Astrocyte (in vitro differentiated cells and primary cell): ENCODE measurements around the gene PRR36. TPM values are rescaled to one million over a fixed set of nuclear protein-coding genes. Genes with fewer than 3 reads are reported as not detected.

Source experiments
- DNase-seq: peaks from one replicate; pipeline ENCODE4 v3.0.0-alpha.2; 2010; ENCODE audit warnings: low read depth
- FAIRE-seq: peaks from 2 replicates; lab custom pipeline; 2011; peaks lifted over from hg19 to GRCh38; lab: Jason Lieb, UNC
- H2AFZ ChIP-seq: 2 replicates; pipeline ENCODE4 v1.6.0; 2012; ENCODE audit warnings: low read depth, low read length, inconsistent platforms
- H3K27ac ChIP-seq: 2 replicates; pipeline ENCODE4 v1.5.1; 2011; ENCODE audit warnings: low read depth, low read length, inconsistent platforms
- H3K27me3 ChIP-seq: 2 replicates; pipeline ENCODE4 v1.6.0; 2011; ENCODE audit warnings: low read length, inconsistent platforms; ENCODE audit not compliant: insufficient read depth
- H3K36me3 ChIP-seq: 2 replicates; pipeline ENCODE4 v1.5.1; 2011; ENCODE audit warnings: low read length, inconsistent platforms; ENCODE audit not compliant: insufficient read depth
- H3K4me1 ChIP-seq: 2 replicates; pipeline ENCODE4 v1.5.1; 2011; ENCODE audit warnings: low read length, inconsistent platforms; ENCODE audit not compliant: insufficient read depth
- H3K4me2 ChIP-seq: 2 replicates; pipeline ENCODE4 v1.6.0; 2012; ENCODE audit warnings: low read length, inconsistent platforms
- H3K4me3 ChIP-seq: 2 replicates; pipeline ENCODE4 v1.5.1; 2011; ENCODE audit warnings: low read depth, mild to moderate bottlenecking, low read length, inconsistent platforms; ENCODE audit not compliant: insufficient read depth
- H3K79me2 ChIP-seq: 2 replicates; pipeline ENCODE4 v1.6.0; 2012; ENCODE audit warnings: mild to moderate bottlenecking, low read length, inconsistent platforms; ENCODE audit not compliant: insufficient read depth
- H3K9ac ChIP-seq: 2 replicates; pipeline ENCODE4 v1.6.0; 2012; ENCODE audit warnings: mild to moderate bottlenecking, low read length, inconsistent platforms
- H3K9me3 ChIP-seq: 2 replicates; pipeline ENCODE4 v1.5.1; 2012; ENCODE audit warnings: low read depth, mild to moderate bottlenecking, low read length, inconsistent platforms; ENCODE audit not compliant: insufficient read depth
- H4K20me1 ChIP-seq: 2 replicates; pipeline ENCODE4 v1.6.0; 2012; ENCODE audit warnings: low read length, inconsistent platforms; ENCODE audit not compliant: insufficient read depth
- H3K27ac Mint-ChIP-seq: one replicate; pipeline ENCODE4 v1.8.0; 2021; ENCODE audit warnings: mild to moderate bottlenecking, mixed read lengths; ENCODE audit not compliant: unreplicated experiment
- H3K27me3 Mint-ChIP-seq: one replicate; pipeline ENCODE4 v1.8.0; 2021; ENCODE audit warnings: low read depth, mixed read lengths; ENCODE audit not compliant: unreplicated experiment
- H3K36me3 Mint-ChIP-seq: one replicate; pipeline ENCODE4 v1.8.0; 2021; ENCODE audit warnings: low read depth, mixed read lengths; ENCODE audit not compliant: unreplicated experiment
- H3K4me1 Mint-ChIP-seq: one replicate; pipeline ENCODE4 v1.8.0; 2021; ENCODE audit warnings: low read depth, mixed read lengths; ENCODE audit not compliant: unreplicated experiment
- H3K4me3 Mint-ChIP-seq: one replicate; pipeline ENCODE4 v1.8.0; 2021; ENCODE audit warnings: mild to moderate bottlenecking, moderate library complexity, mixed read lengths; ENCODE audit not compliant: unreplicated experiment
- H3K9me3 Mint-ChIP-seq: one replicate; pipeline ENCODE4 v1.8.0; 2021; ENCODE audit warnings: mild to moderate bottlenecking, mixed read lengths; ENCODE audit not compliant: unreplicated experiment
- CTCF ChIP-seq: IDR thresholded peaks from 2 replicates; pipeline ENCODE4 v1.5.1; 2011; ENCODE audit warnings: low read depth, mild to moderate bottlenecking, inconsistent platforms, low read length, moderate library complexity; ENCODE audit not compliant: insufficient read depth
- EZH2 ChIP-seq: IDR thresholded peaks from 2 replicates; pipeline ENCODE4 v1.6.1; 2012; ENCODE audit warnings: mild to moderate bottlenecking, low read length, inconsistent platforms; ENCODE audit not compliant: insufficient read depth
- total RNA-seq: library from RNA; stranded (reverse); gene quantifications from 2 replicates; pipeline ENCODE4 v1.2.1, GENCODE V29; 2021

PRR36 gene
- total RNA-seq, 1 donor from 2014 or later, result 1.3 TPM

GRCh38 chr19:7822910-7823515 lies 51.2 kb downstream of the PRR36 start:
- H3K4me1 Mint-ChIP-seq, result no peaks in the 10 kb centered on the region
- H3K9ac ChIP-seq, result no peak overlapping the region
- no peaks in the 10 kb centered on the region for H3K36me3 Mint-ChIP-seq
- H3K4me3 ChIP-seq, result no peak overlapping the region
- peaks cover 3% of the 10 kb centered on the region for H3K9me3 ChIP-seq
- H3K27me3 Mint-ChIP-seq, result peaks cover 31% of the 10 kb centered on the region
- H3K27me3 ChIP-seq, result peaks cover 8% of the 10 kb centered on the region
- no peaks in the 10 kb centered on the region for H3K79me2 ChIP-seq
- FAIRE-seq, result no peak
- no peak for DNase-seq
- H3K9me3 Mint-ChIP-seq, result peaks cover 18% of the 10 kb centered on the region
- H3K36me3 ChIP-seq, result no peaks in the 10 kb centered on the region
- no peaks in the 10 kb centered on the region for H4K20me1 ChIP-seq
- H2AFZ ChIP-seq, result no peak overlapping the region
- no peak overlapping the region for H3K4me3 Mint-ChIP-seq
- H3K4me2 ChIP-seq, result no peak overlapping the region
- no peak overlapping the region for H3K27ac ChIP-seq
- TF ChIP-seq EZH2 (no peak), CTCF (no peak)
- no peak overlapping the region for H3K27ac Mint-ChIP-seq
- no peaks in the 10 kb centered on the region for H3K4me1 ChIP-seq

GRCh38 chr19:7820588-7820987 lies 53.6 kb downstream of the PRR36 start:
- no peaks in the 10 kb centered on the region for H3K79me2 ChIP-seq
- Mint-ChIP-seq H3K36me3 (no peaks in the 10 kb centered on the region), H3K9me3 (peaks cover 21% of the 10 kb centered on the region), H3K4me1 (no peaks in the 10 kb centered on the region), H3K27ac (peak overlapping the region; percentile 23), H3K27me3 (peaks cover 24% of the 10 kb centered on the region), H3K4me3 (no peak overlapping the region)
- no peaks in the 10 kb centered on the region for H3K36me3 ChIP-seq
- no peak for DNase-seq
- no peak for FAIRE-seq
- no peak overlapping the region for H3K4me2 ChIP-seq
- no peak overlapping the region for H2AFZ ChIP-seq
- peaks cover 6% of the 10 kb centered on the region for H3K27me3 ChIP-seq
- no peaks in the 10 kb centered on the region for H4K20me1 ChIP-seq
- TF ChIP-seq CTCF (no peak), EZH2 (no peak)
- no peak overlapping the region for H3K27ac ChIP-seq
- H3K9me3 ChIP-seq, result peaks cover 7% of the 10 kb centered on the region
- H3K4me3 ChIP-seq, result no peak overlapping the region
- H3K4me1 ChIP-seq, result no peaks in the 10 kb centered on the region
- no peak overlapping the region for H3K9ac ChIP-seq

GRCh38 chr19:7819337-7819736 lies 54.9 kb downstream of the PRR36 start:
- no peak overlapping the region for H3K4me3 ChIP-seq
- H3K36me3 ChIP-seq, result no peaks in the 10 kb centered on the region
- H3K4me1 ChIP-seq, result no peaks in the 10 kb centered on the region
- Mint-ChIP-seq H3K9me3 (peaks cover 22% of the 10 kb centered on the region), H3K4me3 (no peak overlapping the region), H3K27me3 (peaks cover 30% of the 10 kb centered on the region), H3K4me1 (no peaks in the 10 kb centered on the region), H3K27ac (no peak overlapping the region), H3K36me3 (no peaks in the 10 kb centered on the region)
- DNase-seq (no peak), FAIRE-seq (no peak)
- peaks cover 6% of the 10 kb centered on the region for H3K27me3 ChIP-seq
- no peak overlapping the region for H3K4me2 ChIP-seq
- TF ChIP-seq CTCF (no peak), EZH2 (no peak)
- peaks cover 7% of the 10 kb centered on the region for H3K9me3 ChIP-seq
- no peak overlapping the region for H3K27ac ChIP-seq
- H4K20me1 ChIP-seq, result no peaks in the 10 kb centered on the region
- H2AFZ ChIP-seq, result no peak overlapping the region
- no peaks in the 10 kb centered on the region for H3K79me2 ChIP-seq
- no peak overlapping the region for H3K9ac ChIP-seq
